Keratinocyte (primary cell): ENCODE measurements around the gene TMEM235.

Experiments
- EZH2 ChIP-seq: IDR thresholded peaks from one replicate; pipeline ENCODE4 v1.6.1; 2012; ENCODE audit warnings: inconsistent platforms, mild to moderate bottlenecking, low read length, moderate library complexity
- TF ChIP-seq, protein P1 (sequence below), 3 experiments: IDR thresholded peaks in 1 of 3; conservative IDR thresholded peaks in 1 of 3; optimal IDR thresholded peaks in 1 of 3; 2 replicates in 2 of 3; 3 replicates in 1 of 3; pipeline versions ENCODE3 to v1.5.1; 2011; ENCODE audit warnings: low read length in 3 of 3, mild to moderate bottlenecking in 3 of 3, moderate library complexity in 2 of 3, control low read depth in 1 of 3, inconsistent platforms in 1 of 3; ENCODE audit not compliant: insufficient read depth in 2 of 3; ENCODE audit errors: extremely low read depth in 1 of 3

DNA sequence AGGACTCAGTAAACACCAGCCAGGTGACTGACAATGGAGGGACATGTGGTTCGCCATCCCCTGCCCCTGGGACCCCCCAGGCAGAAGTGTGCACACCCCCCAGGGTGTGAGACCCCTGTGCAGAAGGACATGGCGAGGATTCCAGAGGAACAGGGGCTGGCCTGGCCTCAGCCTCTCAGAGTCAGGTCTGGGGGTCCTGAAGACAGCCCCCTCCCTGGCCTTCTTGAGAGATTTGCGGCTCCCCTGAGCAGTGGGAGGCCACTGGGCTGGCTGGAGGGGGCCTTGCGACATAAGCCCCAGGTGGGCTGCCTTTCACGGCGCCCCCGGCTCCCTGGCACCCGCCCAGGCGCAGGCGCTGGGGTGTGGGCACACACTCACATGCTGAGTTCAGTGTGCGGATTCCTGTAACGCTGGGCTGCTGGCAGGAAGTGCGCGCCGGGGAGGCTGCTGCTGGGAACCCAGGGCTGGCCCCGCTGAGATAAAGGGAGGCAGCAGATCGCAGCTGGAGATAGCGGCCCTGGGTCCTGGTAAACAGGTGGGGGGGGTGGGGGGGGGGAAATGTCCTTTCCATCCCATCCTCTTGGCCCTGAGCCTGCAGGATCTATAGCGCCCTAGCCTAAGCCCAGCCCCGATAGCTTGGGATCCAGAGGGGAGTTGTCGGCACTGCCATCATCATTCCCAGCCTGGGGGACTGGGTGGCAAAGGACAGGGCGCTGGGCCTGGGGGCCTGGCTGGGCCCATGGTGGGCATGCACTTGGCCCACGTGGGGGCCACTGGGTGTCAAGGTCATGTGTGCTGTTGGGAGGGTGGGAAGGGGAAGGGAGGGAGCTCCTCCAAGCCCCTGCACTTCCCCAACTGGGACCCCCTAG lies 27.1 kb downstream of the TMEM235 start:
- TF ChIP-seq, protein P1, sequence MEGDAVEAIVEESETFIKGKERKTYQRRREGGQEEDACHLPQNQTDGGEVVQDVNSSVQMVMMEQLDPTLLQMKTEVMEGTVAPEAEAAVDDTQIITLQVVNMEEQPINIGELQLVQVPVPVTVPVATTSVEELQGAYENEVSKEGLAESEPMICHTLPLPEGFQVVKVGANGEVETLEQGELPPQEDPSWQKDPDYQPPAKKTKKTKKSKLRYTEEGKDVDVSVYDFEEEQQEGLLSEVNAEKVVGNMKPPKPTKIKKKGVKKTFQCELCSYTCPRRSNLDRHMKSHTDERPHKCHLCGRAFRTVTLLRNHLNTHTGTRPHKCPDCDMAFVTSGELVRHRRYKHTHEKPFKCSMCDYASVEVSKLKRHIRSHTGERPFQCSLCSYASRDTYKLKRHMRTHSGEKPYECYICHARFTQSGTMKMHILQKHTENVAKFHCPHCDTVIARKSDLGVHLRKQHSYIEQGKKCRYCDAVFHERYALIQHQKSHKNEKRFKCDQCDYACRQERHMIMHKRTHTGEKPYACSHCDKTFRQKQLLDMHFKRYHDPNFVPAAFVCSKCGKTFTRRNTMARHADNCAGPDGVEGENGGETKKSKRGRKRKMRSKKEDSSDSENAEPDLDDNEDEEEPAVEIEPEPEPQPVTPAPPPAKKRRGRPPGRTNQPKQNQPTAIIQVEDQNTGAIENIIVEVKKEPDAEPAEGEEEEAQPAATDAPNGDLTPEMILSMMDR (optimal IDR thresholded peaks at IDR 0.05 in 1 of 3, IDR thresholded peaks at IDR 0.05 in 1 of 3, conservative IDR thresholded peaks at IDR 0.05 in 1 of 3; ENCODE audit: extremely low read depth in 1 of 3, insufficient read depth in 2 of 3, low read length in 3 of 3) = no peak
- TF ChIP-seq EZH2 = no peak
